Endothelial cell of umbilical vein (primary cell): ENCODE measurements around the gene ZNF776. TPM values are rescaled to one million over a fixed set of nuclear protein-coding genes. Genes with fewer than 3 reads are reported as not detected.

Experiments
- Bru-seq: library from RNA; stranded (reverse); fragments of 400-500 nt; gene quantifications from one replicate; lab custom pipeline; 2021; lab: Mats Ljungman, UMichigan
- BruChase-seq, 2 experiments: library from RNA; stranded (reverse); fragments of 400-500 nt; gene quantifications; one replicate each; lab custom pipeline; 2021; lab: Mats Ljungman, UMichigan
- BruUV-seq: library from RNA; stranded (reverse); fragments of 400-500 nt; replicated peaks from 2 replicates; lab custom pipeline; 2021; lab: Mats Ljungman, UMichigan
- CTCF ChIA-PET: fragments of 300-600, 350-600 bp; sonication (Branson Sonifier 250); formaldehyde crosslinking; loops from one replicate; lab custom pipeline; 2021; ENCODE audit warnings: antibody characterized with exemption, inconsistent platforms; lab: Charles Lee
- POLR2A ChIA-PET: fragments of 300-600, 350-600 bp; sonication (Branson Sonifier 250); formaldehyde crosslinking; loops from one replicate; lab custom pipeline; 2021; ENCODE audit warnings: antibody characterized with exemption, inconsistent platforms; lab: Charles Lee
- DNase-seq: peaks from one replicate; pipeline ENCODE4 v3.0.0-alpha.2; 2011; ENCODE audit warnings: low read depth, low spot score
- FAIRE-seq: peaks from 2 replicates; lab custom pipeline; 2011; peaks lifted over from hg19 to GRCh38; lab: Jason Lieb, UNC
- H2AFZ ChIP-seq: 2 replicates; pipeline ENCODE4 v1.6.0; 2012; ENCODE audit warnings: low read depth, low read length, control low read depth, inconsistent platforms
- H3K27ac ChIP-seq: 2 replicates; pipeline ENCODE4 v1.5.1; 2011; ENCODE audit warnings: low read depth, mild to moderate bottlenecking, control low read depth, low read length, moderate library complexity; ENCODE audit not compliant: insufficient read depth
- H3K27me3 ChIP-seq, 2 experiments: 2 replicates each; pipeline versions ENCODE4 v1.6.0 to v1.6.1; 2011; ENCODE audit warnings: low read length in 2 of 2, mixed read lengths in 1 of 2; ENCODE audit not compliant: control insufficient read depth in 2 of 2, insufficient read depth in 2 of 2
- H3K36me3 ChIP-seq, 2 experiments: 2 replicates in 1 of 2; 3 replicates in 1 of 2; pipeline ENCODE4 v1.5.1; 2011; ENCODE audit warnings: low read length in 2 of 2, mild to moderate bottlenecking in 1 of 2, moderate library complexity in 1 of 2; ENCODE audit not compliant: control insufficient read depth in 2 of 2, insufficient read depth in 2 of 2; ENCODE audit errors: extremely low read depth in 1 of 2
- H3K4me1 ChIP-seq: 3 replicates; pipeline ENCODE4 v1.5.1; 2011; ENCODE audit warnings: mild to moderate bottlenecking, low read length; ENCODE audit not compliant: control insufficient read depth, insufficient read depth; ENCODE audit errors: extremely low read depth
- H3K4me2 ChIP-seq: 2 replicates; pipeline ENCODE4 v1.6.1; 2011; ENCODE audit warnings: low read length, control low read depth, mixed read lengths; ENCODE audit not compliant: insufficient read depth
- H3K4me3 ChIP-seq, 3 experiments: fragments of 200-600 bp in 1 of 3; sonication (generic), shearing (Covaris generic) in 1 of 3; replicated peaks in 1 of 3; 2 replicates each; pipeline ENCODE4 v1.5.1; 2011 to 2016; ENCODE audit warnings: control low read depth in 3 of 3, low read length in 3 of 3, mild to moderate bottlenecking in 2 of 3, inconsistent platforms in 1 of 3, low read depth in 1 of 3, moderate library complexity in 1 of 3; ENCODE audit not compliant: insufficient read depth in 1 of 3
- H3K79me2 ChIP-seq: 2 replicates; pipeline ENCODE4 v1.6.0; 2012; ENCODE audit warnings: low read length, inconsistent platforms; ENCODE audit not compliant: control insufficient read depth, insufficient read depth
- H3K9ac ChIP-seq: replicated peaks from 2 replicates; pipeline ENCODE3; 2011; ENCODE audit warnings: low read length, control low read depth; ENCODE audit not compliant: insufficient read depth; ENCODE audit errors: extremely low read depth
- H3K9me1 ChIP-seq: replicated peaks from 3 replicates; pipeline ENCODE4 v1.6.0; 2011; ENCODE audit warnings: mild to moderate bottlenecking, low read length; ENCODE audit not compliant: control insufficient read depth, insufficient read depth; ENCODE audit errors: extremely low read depth
- H3K9me3 ChIP-seq: replicated peaks from 2 replicates; pipeline ENCODE4 v1.5.1; 2012; ENCODE audit warnings: low read length, inconsistent platforms; ENCODE audit not compliant: control insufficient read depth, insufficient read depth
- H4K20me1 ChIP-seq: replicated peaks from 2 replicates; pipeline ENCODE3; 2011; ENCODE audit warnings: mild to moderate bottlenecking, low read length; ENCODE audit not compliant: control insufficient read depth, insufficient read depth; ENCODE audit errors: extremely low read depth
- EZH2 ChIP-seq: IDR thresholded peaks from 2 replicates; pipeline ENCODE4 v1.6.1; 2012; ENCODE audit warnings: borderline replicate concordance, low read depth, mild to moderate bottlenecking, moderate library complexity, low read length, inconsistent platforms; ENCODE audit not compliant: severe bottlenecking
- FOS ChIP-seq: IDR thresholded peaks from 2 replicates; pipeline ENCODE4 v1.6.1; 2011; ENCODE audit warnings: mild to moderate bottlenecking, low read length, moderate library complexity, borderline replicate concordance; ENCODE audit not compliant: insufficient read depth
- GATA2 ChIP-seq: IDR thresholded peaks from 2 replicates; pipeline ENCODE4 v1.7.0; 2011; ENCODE audit warnings: low read depth, mild to moderate bottlenecking, moderate library complexity, mixed read lengths, low read length; ENCODE audit not compliant: insufficient read length, insufficient read depth
- JUN ChIP-seq: IDR thresholded peaks from 2 replicates; pipeline ENCODE4 v1.6.1; 2011; ENCODE audit warnings: borderline replicate concordance, low read depth; ENCODE audit not compliant: insufficient read length, insufficient read depth
- MYC ChIP-seq: IDR thresholded peaks from one replicate; pipeline ENCODE4 v1.6.1; 2011; ENCODE audit warnings: mild to moderate bottlenecking, low read depth, low read length
- POLR2A ChIP-seq: IDR thresholded peaks from 2 replicates; pipeline ENCODE4 v1.6.1; 2012; ENCODE audit warnings: low read depth, mild to moderate bottlenecking, control low read depth, low read length
- POLR2AphosphoS5 ChIP-seq: IDR thresholded peaks from 2 replicates; pipeline ENCODE4 v1.6.1; 2012; ENCODE audit warnings: low read depth, mild to moderate bottlenecking, control low read depth, low read length, moderate library complexity; ENCODE audit not compliant: insufficient read depth
- dilution Hi-C: fragments of 300-500 bp; cut with MboI; formaldehyde crosslinking; loops from one replicate; pipeline ENCODE4 v1.15.0; 2019; ENCODE audit warnings: low sequenced_read_pairs; ENCODE audit not compliant: extremely low pct_ligation_motif_present
- intact Hi-C: fragments of 100-400 bp; cut with micrococcal nuclease; formaldehyde crosslinking; loops from one replicate; pipeline ENCODE4 v1.10.0; 2022
- long read RNA-seq: library from polyadenylated mRNA; stranded (forward); transcript quantifications from one replicate; pipeline ENCODE4 v2.0.0, GENCODE V29; 2021
- polyA minus RNA-seq, 3 experiments: library from RNA; depleted of rRNA, polyadenylated mRNA; stranded (reverse); fragments of >200 nt; gene quantifications; 1 replicate in 1 of 3; 2 replicates in 2 of 3; pipeline ENCODE4 v1.2.3, GENCODE V29; 2011
- polyA plus RNA-seq, 4 experiments: library from polyadenylated mRNA; depleted of rRNA in 3 of 4; stranded (reverse) in 3 of 4; unstranded in 1 of 4; fragments of >200 nt; gene quantifications; 2 replicates each; pipeline versions ENCODE4 v1.2.1 to v1.2.3, GENCODE V29; 2011 to 2012; ENCODE audit warnings: missing spikeins in 1 of 4
- total RNA-seq: library from RNA; stranded (reverse); gene quantifications from 2 replicates; pipeline ENCODE4 v1.2.3, GENCODE V29; 2021
- TF ChIP-seq, protein P1 (sequence below), 2 donors: IDR thresholded peaks; 1 replicate in 1 of 2; 2 replicates in 1 of 2; pipeline ENCODE4 v1.5.1; 2011; ENCODE audit warnings: low read length in 2 of 2, mild to moderate bottlenecking in 2 of 2, moderate library complexity in 2 of 2, control low read depth in 1 of 2, inconsistent platforms in 1 of 2, low read depth in 1 of 2; ENCODE audit not compliant: insufficient read depth in 1 of 2; ENCODE audit errors: extremely low read depth in 1 of 2
- TF ChIP-seq, protein P2 (sequence below): IDR thresholded peaks from 2 replicates; pipeline ENCODE4 v1.6.1; 2011; ENCODE audit not compliant: insufficient read depth, insufficient read length

Gene ZNF776
- total RNA-seq (12.1 and 13.1 TPM in 2 replicates), polyA plus RNA-seq (5.0 and 5.7 TPM in 2 replicates), polyA minus RNA-seq (7.4 and 11.0 TPM in 2 replicates), Bru-seq, nascent RNA (percentile 82 among the genes with signal in this experiment), BruChase-seq, experiment 1, labeled RNA remaining after a 6-hour chase (percentile 77 among the genes with signal in this experiment), BruChase-seq, experiment 2, labeled RNA remaining after a 2-hour chase (percentile 90 among the genes with signal in this experiment)
- polyA plus RNA-seq (2011; cell fraction: cytosol; rRNA removed): 3.9 and 4.1 TPM in 2 replicates
- polyA plus RNA-seq (2011; cell fraction: nucleus; rRNA removed): 6.8 and 8.7 TPM in 2 replicates
- polyA plus RNA-seq (2012): 5.1 and 5.3 TPM in 2 replicates
- polyA minus RNA-seq (2011; cell fraction: cytosol; rRNA and poly(A)+ RNA removed): 4.1 TPM
- polyA minus RNA-seq (2011; cell fraction: nucleus; rRNA and poly(A)+ RNA removed): 13.8 and 34.4 TPM in 2 replicates
- long read RNA-seq, partial matches to known transcripts: 0 of 5 reads
- long read RNA-seq, other reads (novel, unspliced or antisense): 5 of 5 reads

DNA sequence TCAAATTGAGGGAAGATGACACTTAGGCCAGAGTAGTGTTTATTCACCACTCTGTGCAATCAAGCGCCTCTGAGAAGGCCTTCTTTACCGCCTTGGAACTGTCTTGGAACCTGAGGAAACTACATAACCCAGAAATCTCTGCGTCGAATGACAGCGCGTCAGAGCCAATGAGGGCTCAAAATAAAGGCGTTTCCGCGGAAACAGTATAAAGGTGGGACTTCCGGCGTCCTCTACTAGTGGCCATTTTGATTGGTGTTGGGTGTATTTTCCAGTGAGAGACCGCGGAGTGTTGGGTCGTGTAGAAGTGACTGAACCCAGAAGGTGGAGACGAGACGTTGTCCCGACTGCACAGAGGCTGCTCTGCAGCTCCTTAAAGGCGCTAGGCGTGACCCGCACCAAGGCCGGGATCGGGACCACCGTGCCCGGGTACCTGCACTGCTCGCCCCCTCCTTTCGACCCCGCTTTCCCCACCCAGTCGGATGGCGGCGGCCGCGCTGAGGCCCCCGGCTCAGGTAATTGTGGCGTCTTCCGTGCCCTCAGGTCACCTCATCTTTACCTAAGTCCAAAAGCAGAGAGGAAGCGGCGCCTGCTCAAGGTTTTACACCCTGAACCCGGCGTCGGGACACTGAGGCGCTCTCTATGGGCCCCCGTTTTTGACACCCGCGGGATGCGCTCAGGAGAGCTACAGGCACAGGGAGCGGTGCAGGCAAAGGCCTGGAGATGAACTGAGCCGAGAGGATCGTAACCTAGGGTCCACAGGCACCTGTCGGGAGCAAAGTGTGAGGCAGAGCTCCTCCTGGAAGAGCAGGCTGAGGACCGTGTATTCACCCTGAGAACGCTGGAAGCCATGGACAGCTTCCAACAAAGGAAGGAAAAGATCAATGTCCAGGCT, at the start of gene ZNF776:
ZNF776 (plus strand) TSS at position 236 of the 892 bp plus-strand sequence; CDS start at position 480, 244 bp downstream.
- POLR2A ChIA-PET: interaction anchor here (0.6 kb wide), 1 partner anchor 939 kb away, joined by 3 read pairs; no protein-coding TSS in a partner anchor
- H3K27me3 ChIP-seq: no peaks in the 10 kb centered on the region
- CTCF ChIA-PET: no interaction called here
- dilution Hi-C loops: no loop called here
- BruUV-seq: TSS peak; percentile 67
- no peaks in the 10 kb centered on the region for H4K20me1 ChIP-seq
- H3K9ac ChIP-seq: peak within 1 kb of the TSS; percentile 70
- H3K36me3 ChIP-seq: peaks cover 0 to 16% of the 10 kb centered on the region in 2 experiments
- H3K9me3 ChIP-seq: no peaks in the 10 kb centered on the region
- H3K4me1 ChIP-seq: peaks cover 3% of the 10 kb centered on the region
- H2AFZ ChIP-seq: peak within 1 kb of the TSS; percentile 92
- TF ChIP-seq MYC (no peak), POLR2A (peak; percentile 60), FOS (no peak), GATA2 (no peak), POLR2AphosphoS5 (peak; percentile 76), JUN (no peak), EZH2 (no peak)
- TF ChIP-seq, protein P1, sequence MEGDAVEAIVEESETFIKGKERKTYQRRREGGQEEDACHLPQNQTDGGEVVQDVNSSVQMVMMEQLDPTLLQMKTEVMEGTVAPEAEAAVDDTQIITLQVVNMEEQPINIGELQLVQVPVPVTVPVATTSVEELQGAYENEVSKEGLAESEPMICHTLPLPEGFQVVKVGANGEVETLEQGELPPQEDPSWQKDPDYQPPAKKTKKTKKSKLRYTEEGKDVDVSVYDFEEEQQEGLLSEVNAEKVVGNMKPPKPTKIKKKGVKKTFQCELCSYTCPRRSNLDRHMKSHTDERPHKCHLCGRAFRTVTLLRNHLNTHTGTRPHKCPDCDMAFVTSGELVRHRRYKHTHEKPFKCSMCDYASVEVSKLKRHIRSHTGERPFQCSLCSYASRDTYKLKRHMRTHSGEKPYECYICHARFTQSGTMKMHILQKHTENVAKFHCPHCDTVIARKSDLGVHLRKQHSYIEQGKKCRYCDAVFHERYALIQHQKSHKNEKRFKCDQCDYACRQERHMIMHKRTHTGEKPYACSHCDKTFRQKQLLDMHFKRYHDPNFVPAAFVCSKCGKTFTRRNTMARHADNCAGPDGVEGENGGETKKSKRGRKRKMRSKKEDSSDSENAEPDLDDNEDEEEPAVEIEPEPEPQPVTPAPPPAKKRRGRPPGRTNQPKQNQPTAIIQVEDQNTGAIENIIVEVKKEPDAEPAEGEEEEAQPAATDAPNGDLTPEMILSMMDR (IDR thresholded peaks at IDR 0.05; ENCODE audit: extremely low read depth in 1 of 2, insufficient read depth in 1 of 2, low read depth in 1 of 2, low read length in 2 of 2): no peak
- TF ChIP-seq, protein P2, sequence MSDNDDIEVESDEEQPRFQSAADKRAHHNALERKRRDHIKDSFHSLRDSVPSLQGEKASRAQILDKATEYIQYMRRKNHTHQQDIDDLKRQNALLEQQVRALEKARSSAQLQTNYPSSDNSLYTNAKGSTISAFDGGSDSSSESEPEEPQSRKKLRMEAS: no peak
- H3K9me1 ChIP-seq: no peaks in the 10 kb centered on the region
- H3K79me2 ChIP-seq: peaks cover 29% of the 10 kb centered on the region
- peak within 1 kb of the TSS; percentile 62 to 82 (median 70) for H3K4me3 ChIP-seq
- FAIRE-seq (peak; percentile 100), DNase-seq (peak; percentile 93)
- peak within 1 kb of the TSS; percentile 18 for H3K27ac ChIP-seq
- H3K4me2 ChIP-seq: peak within 1 kb of the TSS; percentile 74
- intact Hi-C loops: no loop called here
